Smooth muscle cell (in vitro differentiated cells): Measurements from ENCODE around the gene DEFB119. TPM values are rescaled to one million over a fixed set of nuclear protein-coding genes. Genes with fewer than 3 reads are reported as not detected.

Experiments
- DNase-seq: peaks from one replicate; lab custom pipeline; 2025; ENCODE audit not compliant: unreplicated experiment; lab: John Stamatoyannopoulos, UW
- H2AFZ ChIP-seq: fragments of 200-600 bp; sonication (generic); 2 replicates; pipeline ENCODE4 v1.6.0; 2016; ENCODE audit warnings: antibody characterized with exemption, low read depth, mild to moderate bottlenecking
- H3F3A ChIP-seq: fragments of 200-600 bp; sonication (generic); 2 replicates; pipeline ENCODE4 v1.6.0; 2017; ENCODE audit warnings: antibody characterized with exemption, low read depth
- H3K27ac ChIP-seq: fragments of 200-600 bp; sonication (generic); 2 replicates; pipeline ENCODE4 v1.5.1; 2016; ENCODE audit warnings: low read depth, mild to moderate bottlenecking
- H3K27me3 ChIP-seq: fragments of 200-600 bp; sonication (generic); 2 replicates; pipeline ENCODE4 v1.6.1; 2016; ENCODE audit warnings: low read depth, mild to moderate bottlenecking
- H3K36me3 ChIP-seq: fragments of 200-600 bp; sonication (generic); 2 replicates; pipeline ENCODE4 v1.5.1; 2016; ENCODE audit warnings: low read depth
- H3K4me1 ChIP-seq: fragments of 200-600 bp; sonication (generic); 2 replicates; pipeline ENCODE4 v1.5.1; 2016; ENCODE audit warnings: low read depth
- H3K4me2 ChIP-seq: fragments of 200-600 bp; sonication (generic); 2 replicates; pipeline ENCODE4 v1.6.0; 2016; ENCODE audit warnings: mild to moderate bottlenecking
- H3K4me3 ChIP-seq: fragments of 200-600 bp; sonication (generic); 2 replicates; pipeline ENCODE4 v1.5.1; 2016; ENCODE audit warnings: mild to moderate bottlenecking
- H3K79me2 ChIP-seq: fragments of 200-600 bp; sonication (generic); 2 replicates; pipeline ENCODE4 v1.6.0; 2016; ENCODE audit warnings: low read depth, mild to moderate bottlenecking
- H3K9ac ChIP-seq: fragments of 200-600 bp; sonication (generic); 2 replicates; pipeline ENCODE4 v1.6.0; 2016; ENCODE audit warnings: low read depth
- H3K9me3 ChIP-seq: fragments of 200-600 bp; sonication (generic); replicated peaks from 2 replicates; pipeline ENCODE4 v1.5.1; 2016; ENCODE audit warnings: low read depth
- H4K20me1 ChIP-seq: fragments of 200-600 bp; sonication (generic); 2 replicates; pipeline ENCODE4 v1.6.0; 2016; ENCODE audit warnings: low read depth
- CTCF ChIP-seq: fragments of 200-600 bp; sonication (generic); IDR thresholded peaks from 2 replicates; pipeline ENCODE4 v1.5.1; 2017; ENCODE audit warnings: borderline replicate concordance, mild to moderate bottlenecking, antibody characterized with exemption; ENCODE audit not compliant: insufficient read depth, poor library complexity, severe bottlenecking
- WGBS: methylation state at CpG from one replicate; pipeline ENCODE4 v1.1.7; 2016; ENCODE audit warnings: low lambda C conversion rate; 5-methylcytosine and 5-hydroxymethylcytosine counted together
- polyA plus RNA-seq: library from polyadenylated mRNA; unstranded; fragments of >200 nt; fragmentation: Nextera tagmentation; extraction: Ambion mirVana; gene quantifications from 2 replicates; pipeline ENCODE4 v1.2.1, GENCODE V29; 2016
- total RNA-seq: library from RNA; depleted of rRNA; stranded (reverse); fragments of >200 nt; gene quantifications from 2 replicates; pipeline ENCODE4 v1.2.3, GENCODE V29; 2014

The DEFB119 gene
- total and polyA plus RNA-seq, 2 experiments from 2014 or later = not detected

DNA sequence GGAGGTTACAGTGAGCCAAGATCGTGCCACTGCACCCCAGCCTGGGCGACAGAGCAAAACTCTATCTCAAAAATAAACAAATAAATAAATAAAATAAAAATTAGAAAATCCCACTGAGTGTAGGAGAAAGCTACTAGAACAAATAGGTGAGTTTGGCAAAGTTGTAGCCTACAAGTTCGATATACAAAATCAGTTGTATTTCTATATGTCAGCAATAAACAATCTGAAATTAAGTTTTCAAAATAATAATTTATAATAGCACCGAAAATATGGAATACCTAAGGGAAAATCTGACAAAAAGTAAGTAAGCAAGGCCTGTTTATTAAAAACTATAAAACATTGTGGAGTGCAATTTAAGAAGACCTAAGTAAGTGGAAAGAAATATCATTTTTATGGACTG lies 27.1 kb downstream of the DEFB119 start:
- no peaks in the 10 kb centered on the region for H3K79me2 ChIP-seq
- no peak overlapping the region for H2AFZ ChIP-seq
- no peaks in the 10 kb centered on the region for H3K36me3 ChIP-seq
- no peak for DNase-seq
- H3K9me3 ChIP-seq = peaks cover 13% of the 10 kb centered on the region
- no peaks in the 10 kb centered on the region for H4K20me1 ChIP-seq
- H3K4me3 ChIP-seq = no peak overlapping the region
- no peak for TF ChIP-seq CTCF
- H3F3A ChIP-seq = no peaks in the 10 kb centered on the region
- no peaks in the 10 kb centered on the region for H3K4me1 ChIP-seq
- H3K27me3 ChIP-seq = no peaks in the 10 kb centered on the region
- H3K4me2 ChIP-seq = no peak overlapping the region
- no peak overlapping the region for H3K9ac ChIP-seq
- 73% methylated on average over 4 of the region's 4 CpGs for whole genome bisulfite sequencing
- H3K27ac ChIP-seq = no peak overlapping the region

DNA sequence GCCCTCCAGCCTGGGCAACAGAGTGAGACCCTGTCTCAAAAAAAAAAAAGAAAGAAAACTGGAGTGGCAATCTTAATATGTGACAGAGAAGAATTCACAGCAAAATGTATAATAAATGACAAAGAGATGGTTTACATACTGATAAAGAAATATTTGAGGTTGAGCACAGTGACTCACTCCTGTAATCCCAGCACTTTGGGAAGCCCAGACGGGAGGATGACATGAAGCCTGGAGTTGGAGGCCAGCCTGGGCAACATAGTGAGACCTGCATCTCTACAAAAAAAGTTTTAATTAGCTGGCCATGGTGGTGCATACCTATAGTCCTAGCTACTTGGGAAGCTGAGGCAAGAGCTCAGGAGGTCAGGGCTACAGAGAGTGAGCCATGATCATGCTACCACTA lies 34.4 kb downstream of the DEFB119 start:
- Histone ChIP-seq H3K9ac (no peak overlapping the region), H3K36me3 (no peaks in the 10 kb centered on the region), H3K4me2 (no peak overlapping the region), H3K4me3 (no peak overlapping the region), H3K4me1 (no peaks in the 10 kb centered on the region), H2AFZ (no peak overlapping the region), H3K9me3 (peaks cover 22% of the 10 kb centered on the region), H3K27ac (no peak overlapping the region), H3K79me2 (no peaks in the 10 kb centered on the region), H3K27me3 (no peaks in the 10 kb centered on the region), H3F3A (no peaks in the 10 kb centered on the region), H4K20me1 (no peaks in the 10 kb centered on the region)
- DNase-seq = no peak
- TF ChIP-seq CTCF = no peak
- WGBS = 45% methylated on average over 1 of the region's 1 CpG

- H3K4me1 ChIP-seq = no peaks in the 10 kb centered on the region
- H3K4me3 ChIP-seq = no peak overlapping the region
Observed at GRCh38 chr20:31341470-31341869, 48.9 kb downstream of the DEFB119 start.

More at GRCh38 chr20:31341470-31341869, 48.9 kb downstream of the DEFB119 start:
- Histone ChIP-seq H3K4me2 (no peak overlapping the region), H3K36me3 (no peaks in the 10 kb centered on the region), H3K27me3 (no peaks in the 10 kb centered on the region), H3K27ac (no peak overlapping the region), H3K9me3 (peaks cover 27% of the 10 kb centered on the region), H3F3A (no peaks in the 10 kb centered on the region), H4K20me1 (no peaks in the 10 kb centered on the region), H3K79me2 (no peaks in the 10 kb centered on the region), H2AFZ (no peak overlapping the region), H3K9ac (no peak overlapping the region)
- no peak for DNase-seq
- TF ChIP-seq CTCF = no peak
